GM23248 (cell line): Measurements from ENCODE around the gene CRTC3.
"Not testable (repeated sequence)": the region's sequence is repeated elsewhere in the genome, so short reads cannot be mapped to it uniquely, and the experiment has no call there.

Experiments used
- EZH2 ChIP-seq: fragments of 200-600 bp; sonication (generic); IDR thresholded peaks from 2 replicates; pipeline ENCODE4 v1.6.1; 2018; ENCODE audit warnings: antibody characterized with exemption, mild to moderate bottlenecking; ENCODE audit not compliant: insufficient read depth, poor library complexity, severe bottlenecking
- EZH2phosphoT487 ChIP-seq: fragments of 200-600 bp; sonication (generic); IDR thresholded peaks from 2 replicates; pipeline ENCODE4 v1.6.1; 2018; ENCODE audit warnings: antibody characterized with exemption, moderate library complexity, mild to moderate bottlenecking, low read depth; ENCODE audit not compliant: insufficient read depth

GRCh38 chr15:90660999-90661330 is 131.2 kb downstream of the CRTC3 start:
- TF ChIP-seq EZH2, EZH2phosphoT487: not testable (repeated sequence)
